Activated CD8-positive, alpha-beta memory T cell treated with anti-CD3 and anti-CD28 coated beads, Interleukin-2, amount 50 U/mL, for 1 hour (primary cell): Measurements from ENCODE around the gene PPP1R12C.

ENCODE experiments used
- DNase-seq: peaks from one replicate; pipeline ENCODE4 v3.0.0-alpha.2; 2020; ENCODE audit errors: extremely low read depth

Gene PPP1R12C

GRCh38 chr19:55146705-55147273 lies 29.4 kb upstream of the PPP1R12C start:
- DNase-seq: no peak

GRCh38 chr19:55146078-55146704 lies 28.8 kb upstream of the PPP1R12C start:
- no peak for DNase-seq

- DNase-seq: no peak
Measured at GRCh38 chr19:55145232-55145631, 27.8 kb upstream of the PPP1R12C start.

DNA sequence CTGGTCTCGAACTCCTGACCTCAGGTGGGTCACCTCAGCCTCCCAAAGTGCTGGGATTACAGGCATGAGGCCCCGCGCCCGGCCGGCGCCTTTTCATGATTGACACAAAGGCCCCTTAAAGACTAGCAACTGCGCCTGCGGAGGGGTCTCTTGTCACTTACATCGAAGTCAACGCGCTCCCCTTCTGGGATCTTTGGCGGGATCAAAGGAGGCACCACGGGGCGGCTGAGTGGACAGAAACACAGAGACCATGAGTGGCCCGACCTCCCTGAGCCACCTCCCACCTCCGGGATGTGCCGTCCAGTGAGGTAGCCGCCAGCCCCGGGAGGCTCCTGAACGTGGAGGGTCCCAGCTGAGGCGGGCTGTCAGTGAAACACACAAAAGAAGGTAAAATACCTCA lies 24.3 kb upstream of the PPP1R12C start:
- no peak for DNase-seq

DNA sequence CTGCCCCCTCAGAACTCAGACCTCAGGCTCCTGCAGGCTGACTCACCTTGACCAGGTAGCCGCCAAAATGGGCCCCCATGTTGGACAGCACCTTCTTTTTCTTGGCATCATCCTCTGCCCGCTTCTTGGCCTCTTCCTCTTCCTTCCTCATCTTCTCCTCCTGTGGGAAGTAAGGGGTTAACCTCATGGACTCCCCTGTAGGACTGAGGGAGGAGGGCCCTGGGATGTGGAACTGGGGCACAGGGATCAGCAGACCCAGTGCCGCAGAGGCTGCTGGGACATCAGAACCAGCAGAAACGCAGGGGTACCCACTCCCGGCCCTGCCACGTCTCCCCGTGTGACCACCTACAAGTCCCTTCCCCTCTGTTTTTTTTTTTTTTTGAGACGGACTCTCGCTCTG lies 20.5 kb upstream of the PPP1R12C start:
- no peak for DNase-seq

- DNase-seq: no peak
Measured at GRCh38 chr19:55136399-55137102, 19.1 kb upstream of the PPP1R12C start.

- no peak for DNase-seq
Measured at GRCh38 chr19:55134736-55135135, 17.3 kb upstream of the PPP1R12C start.

GRCh38 chr19:55133639-55134444 lies 16.4 kb upstream of the PPP1R12C start:
- DNase-seq: no peak

GRCh38 chr19:55132453-55133129 lies 15.2 kb upstream of the PPP1R12C start:
- no peak for DNase-seq

- DNase-seq: no peak
Measured at GRCh38 chr19:55131421-55131820, 14.0 kb upstream of the PPP1R12C start.

DNA sequence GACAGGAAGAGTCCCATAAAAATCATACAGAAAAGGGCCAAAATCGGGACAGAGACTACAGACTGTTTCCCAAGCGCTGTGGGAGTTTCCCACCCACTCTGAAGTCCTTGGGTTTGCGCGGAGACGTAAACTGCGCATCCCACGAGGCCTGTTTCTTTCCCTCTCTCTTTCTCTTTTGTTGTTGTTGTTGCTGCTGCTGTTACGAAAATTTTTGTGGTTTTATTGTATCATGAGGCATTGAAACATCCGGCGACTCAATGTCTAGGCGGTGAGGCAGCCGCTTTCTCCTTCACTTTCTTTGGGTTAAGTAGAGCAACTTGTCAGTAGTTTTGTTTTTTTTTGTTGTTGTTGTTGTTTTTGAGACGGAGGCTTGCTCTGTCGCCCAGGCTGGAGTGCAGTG lies 1.6 kb upstream of the PPP1R12C start:
- no peak for DNase-seq

- DNase-seq: no peak
Measured at GRCh38 chr19:55118401-55118991, 1.1 kb upstream of the PPP1R12C start.

- DNase-seq: peak; percentile 85
Measured at GRCh38 chr19:55117663-55118391, 390 bp upstream of the PPP1R12C start.

- DNase-seq: no peak
Measured at GRCh38 chr19:55116232-55116858, 1.1 kb downstream of the PPP1R12C start.

DNA sequence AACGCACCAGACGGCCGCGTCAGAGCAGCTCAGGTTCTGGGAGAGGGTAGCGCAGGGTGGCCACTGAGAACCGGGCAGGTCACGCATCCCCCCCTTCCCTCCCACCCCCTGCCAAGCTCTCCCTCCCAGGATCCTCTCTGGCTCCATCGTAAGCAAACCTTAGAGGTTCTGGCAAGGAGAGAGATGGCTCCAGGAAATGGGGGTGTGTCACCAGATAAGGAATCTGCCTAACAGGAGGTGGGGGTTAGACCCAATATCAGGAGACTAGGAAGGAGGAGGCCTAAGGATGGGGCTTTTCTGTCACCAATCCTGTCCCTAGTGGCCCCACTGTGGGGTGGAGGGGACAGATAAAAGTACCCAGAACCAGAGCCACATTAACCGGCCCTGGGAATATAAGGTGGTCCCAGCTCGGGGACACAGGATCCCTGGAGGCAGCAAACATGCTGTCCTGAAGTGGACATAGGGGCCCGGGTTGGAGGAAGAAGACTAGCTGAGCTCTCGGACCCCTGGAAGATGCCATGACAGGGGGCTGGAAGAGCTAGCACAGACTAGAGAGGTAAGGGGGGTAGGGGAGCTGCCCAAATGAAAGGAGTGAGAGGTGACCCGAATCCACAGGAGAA lies 1.9 kb downstream of the PPP1R12C start:
- no peak for DNase-seq

DNA sequence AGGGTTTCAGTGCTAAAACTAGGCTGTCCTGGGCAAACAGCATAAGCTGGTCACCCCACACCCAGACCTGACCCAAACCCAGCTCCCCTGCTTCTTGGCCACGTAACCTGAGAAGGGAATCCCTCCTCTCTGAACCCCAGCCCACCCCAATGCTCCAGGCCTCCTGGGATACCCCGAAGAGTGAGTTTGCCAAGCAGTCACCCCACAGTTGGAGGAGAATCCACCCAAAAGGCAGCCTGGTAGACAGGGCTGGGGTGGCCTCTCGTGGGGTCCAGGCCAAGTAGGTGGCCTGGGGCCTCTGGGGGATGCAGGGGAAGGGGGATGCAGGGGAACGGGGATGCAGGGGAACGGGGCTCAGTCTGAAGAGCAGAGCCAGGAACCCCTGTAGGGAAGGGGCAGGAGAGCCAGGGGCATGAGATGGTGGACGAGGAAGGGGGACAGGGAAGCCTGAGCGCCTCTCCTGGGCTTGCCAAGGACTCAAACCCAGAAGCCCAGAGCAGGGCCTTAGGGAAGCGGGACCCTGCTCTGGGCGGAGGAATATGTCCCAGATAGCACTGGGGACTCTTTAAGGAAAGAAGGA lies 2.8 kb downstream of the PPP1R12C start:
- DNase-seq: no peak

DNA sequence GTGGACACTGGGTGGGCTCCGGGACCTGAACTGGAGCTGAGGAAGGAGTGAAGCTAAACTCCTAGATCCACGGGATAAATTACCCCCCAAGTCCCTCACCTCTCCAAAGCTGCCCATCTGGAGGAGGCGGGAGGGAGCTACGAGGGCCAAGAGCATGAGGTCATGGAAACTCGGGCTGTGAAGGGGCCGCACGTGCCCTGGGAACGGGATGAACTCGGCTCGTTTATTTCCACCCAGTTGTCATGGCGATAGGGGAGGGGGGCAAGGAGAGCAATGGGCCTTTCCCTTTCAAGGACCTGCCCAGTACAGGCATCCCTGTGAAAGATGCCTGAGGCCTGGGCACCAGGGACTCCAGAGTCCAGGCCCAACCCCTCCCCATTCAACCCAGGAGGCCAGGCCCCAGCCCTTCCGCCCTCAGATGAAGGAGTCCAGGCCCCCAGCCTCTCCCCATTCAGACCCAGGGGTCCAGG lies 3.8 kb downstream of the PPP1R12C start:
- no peak for DNase-seq

- no peak for DNase-seq
Measured at GRCh38 chr19:55112777-55113569, 4.5 kb downstream of the PPP1R12C start.
